Measurements from ENCODE around the gene PLP2. TPM values are rescaled to one million over a fixed set of nuclear protein-coding genes. Genes with fewer than 3 reads are reported as not detected.

The PLP2 gene, protein sequence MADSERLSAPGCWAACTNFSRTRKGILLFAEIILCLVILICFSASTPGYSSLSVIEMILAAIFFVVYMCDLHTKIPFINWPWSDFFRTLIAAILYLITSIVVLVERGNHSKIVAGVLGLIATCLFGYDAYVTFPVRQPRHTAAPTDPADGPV
- 7.8 TPM in 2 replicates for total RNA-seq

GRCh38 chrX:49171752-49172279 lies at the start of gene PLP2:
TSS of gene PLP2 (plus strand) at chrX:49171898. CDS start at chrX:49172001, 103 bp downstream.

GRCh38 chrX:49162620-49163019 lies 9.1 kb upstream of the PLP2 start, which contains the start of gene MAGIX:
TSS of gene MAGIX (plus strand) at chrX:49162758. CDS start at chrX:49162890, 132 bp downstream.

GRCh38 chrX:49186125-49187027 lies 14.7 kb downstream of the PLP2 start, which contains the start of gene PRICKLE3:
TSS of gene PRICKLE3 (minus strand) at chrX:49186373. CDS start at chrX:49186297, 76 bp downstream.

GRCh38 chrX:49199906-49200771 lies 28.4 kb downstream of the PLP2 start, which contains the start of gene SYP:
TSS of gene SYP (minus strand) at chrX:49200193. CDS start at chrX:49200186, 7 bp downstream.

Other genes starting within 250 kb of the PLP2 start
- gene OTUD5, start 214.3 kb upstream of the PLP2 start, total RNA-seq, result 25.8 and 26.0 TPM in 2 replicates
- 0.09 and 0.22 TPM in 2 replicates for gene KCND1, start 200.1 kb upstream of the PLP2 start, total RNA-seq
- 14.7 and 17.6 TPM in 2 replicates for gene GRIPAP1, start 169.6 kb upstream of the PLP2 start, total RNA-seq
- 9.2 and 10.8 TPM in 2 replicates for gene TFE3, start 128.5 kb upstream of the PLP2 start, total RNA-seq
- gene CCDC120, start 112.9 kb upstream of the PLP2 start, total RNA-seq, result 0.52 and 0.54 TPM in 2 replicates
- 3.2 and 3.5 TPM in 2 replicates for gene PRAF2, start 97.9 kb upstream of the PLP2 start, total RNA-seq
- 15.4 and 22.4 TPM in 2 replicates for gene WDR45, start 92.0 kb upstream of the PLP2 start, total RNA-seq
- gene GPKOW, start 48.2 kb upstream of the PLP2 start, total RNA-seq, result 19.0 TPM in 2 replicates
- 0.43 and 0.76 TPM in 2 replicates for gene MAGIX, start 9.1 kb upstream of the PLP2 start, total RNA-seq
- gene PRICKLE3, start 14.5 kb downstream of the PLP2 start, total RNA-seq, result 2.9 and 3.6 TPM in 2 replicates
- 0.17 and 0.22 TPM in 2 replicates for gene SYP, start 28.3 kb downstream of the PLP2 start, total RNA-seq
- gene CACNA1F, start 61.4 kb downstream of the PLP2 start, total RNA-seq, result under 0.01 TPM in 2 replicates
- 6.3 and 7.6 TPM in 2 replicates for gene CCDC22, start 63.6 kb downstream of the PLP2 start, total RNA-seq
- gene FOXP3, start 92.8 kb downstream of the PLP2 start, total RNA-seq, result under 0.01 TPM in 1 of 2 replicates, not detected in the other
- 1.6 and 1.7 TPM in 2 replicates for gene PPP1R3F, start 97.9 kb downstream of the PLP2 start, total RNA-seq
- gene GAGE10, start 131.7 kb downstream of the PLP2 start, total RNA-seq, result not detected in 2 replicates
- not detected in 2 replicates for gene GAGE12J, start 150.1 kb downstream of the PLP2 start, total RNA-seq
- gene GAGE13, start 159.7 kb downstream of the PLP2 start, total RNA-seq, result not detected in 2 replicates